ENCODE measurements around the gene RBMS3.

DNA sequence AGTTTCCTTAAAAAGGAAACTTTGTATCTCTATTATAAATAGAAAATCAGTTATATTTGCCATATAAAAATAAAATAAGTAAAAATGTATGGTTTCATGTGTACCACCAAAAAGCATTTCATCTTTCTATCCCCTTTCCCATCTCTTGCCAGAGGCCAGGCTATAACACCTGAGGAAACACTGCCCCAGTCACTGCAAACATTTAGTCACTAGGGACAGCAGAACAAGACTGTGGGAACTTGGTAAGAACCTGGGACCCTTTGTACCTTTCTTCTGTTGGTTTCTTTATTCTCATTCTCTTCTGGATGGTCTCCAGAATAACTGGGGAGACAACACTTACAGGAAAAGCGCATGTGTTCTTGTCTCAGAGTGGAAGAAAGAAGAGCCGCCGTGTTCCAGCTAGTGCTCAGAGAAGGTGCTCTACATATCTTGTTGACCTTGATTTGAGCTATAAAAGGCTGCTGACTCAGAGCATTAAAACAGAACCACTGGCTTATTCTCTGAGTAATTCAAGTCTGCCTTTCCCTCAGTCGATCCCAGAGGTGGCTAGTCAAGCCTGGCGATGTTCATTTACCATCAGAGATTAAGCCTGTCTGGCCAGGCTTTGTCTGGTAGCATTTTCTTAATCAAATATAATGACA, 361.6 kb downstream of the RBMS3 start:
- TF ChIP-seq POLR2A (IDR thresholded peaks at IDR 0.05) = no peak
- TF ChIP-seq, protein P1, sequence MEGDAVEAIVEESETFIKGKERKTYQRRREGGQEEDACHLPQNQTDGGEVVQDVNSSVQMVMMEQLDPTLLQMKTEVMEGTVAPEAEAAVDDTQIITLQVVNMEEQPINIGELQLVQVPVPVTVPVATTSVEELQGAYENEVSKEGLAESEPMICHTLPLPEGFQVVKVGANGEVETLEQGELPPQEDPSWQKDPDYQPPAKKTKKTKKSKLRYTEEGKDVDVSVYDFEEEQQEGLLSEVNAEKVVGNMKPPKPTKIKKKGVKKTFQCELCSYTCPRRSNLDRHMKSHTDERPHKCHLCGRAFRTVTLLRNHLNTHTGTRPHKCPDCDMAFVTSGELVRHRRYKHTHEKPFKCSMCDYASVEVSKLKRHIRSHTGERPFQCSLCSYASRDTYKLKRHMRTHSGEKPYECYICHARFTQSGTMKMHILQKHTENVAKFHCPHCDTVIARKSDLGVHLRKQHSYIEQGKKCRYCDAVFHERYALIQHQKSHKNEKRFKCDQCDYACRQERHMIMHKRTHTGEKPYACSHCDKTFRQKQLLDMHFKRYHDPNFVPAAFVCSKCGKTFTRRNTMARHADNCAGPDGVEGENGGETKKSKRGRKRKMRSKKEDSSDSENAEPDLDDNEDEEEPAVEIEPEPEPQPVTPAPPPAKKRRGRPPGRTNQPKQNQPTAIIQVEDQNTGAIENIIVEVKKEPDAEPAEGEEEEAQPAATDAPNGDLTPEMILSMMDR (IDR thresholded peaks at IDR 0.05) = no peak
